Measurements from ENCODE around the gene SERPINI1.

DNA sequence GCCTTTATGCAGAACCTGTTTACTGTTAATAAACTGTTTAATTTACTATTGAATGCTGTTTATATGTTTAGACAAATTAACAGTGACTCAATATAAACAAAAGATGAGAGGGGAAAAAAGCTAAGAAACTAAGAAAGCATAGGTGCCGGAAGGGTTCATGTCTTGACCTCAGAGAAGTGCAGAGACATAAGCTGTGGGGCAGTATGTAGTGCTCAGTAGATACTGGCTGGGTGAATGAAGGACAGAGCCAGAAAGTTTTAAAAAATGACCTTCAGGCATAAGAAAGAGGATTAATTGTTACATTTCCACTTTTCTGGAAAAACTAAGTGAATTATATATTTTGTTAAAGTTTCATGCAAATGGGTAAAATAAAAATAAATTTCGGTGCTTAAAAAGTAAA lies 14.2 kb downstream of the SERPINI1 start:
- TF ChIP-seq POLR2A (IDR thresholded peaks at IDR 0.05; ENCODE audit: low read length) (no peak), GATA1 (IDR thresholded peaks at IDR 0.05; ENCODE audit: low read depth, low read length) (no peak)

Measured in erythroblast (primary cell).